WTC11 (cell line): ENCODE data around the gene NOX5.

Experiments
- ATF2 ChIP-seq: sonication (generic); formaldehyde crosslinking; IDR thresholded peaks from 2 replicates; pipeline ENCODE4 v1.8.1; 2022; ENCODE audit warnings: low read depth, missing genetic modification reagents, borderline replicate concordance
- CTCF ChIP-seq: fragments of 200-600 bp; IDR thresholded peaks from 2 replicates; pipeline ENCODE4 v1.8.0; 2022; ENCODE audit warnings: antibody characterized with exemption
- E2F4 ChIP-seq: sonication (generic); formaldehyde crosslinking; IDR thresholded peaks from 2 replicates; pipeline ENCODE4 v1.8.1; 2022; ENCODE audit warnings: low read depth, mild to moderate bottlenecking, moderate library complexity, missing genetic modification reagents, borderline replicate concordance
- ETV6 ChIP-seq: sonication (generic); formaldehyde crosslinking; IDR thresholded peaks from 2 replicates; pipeline ENCODE4 v1.8.1; 2022; ENCODE audit warnings: mild to moderate bottlenecking, missing genetic modification reagents
- GRHL2 ChIP-seq: fragments of 250-450 bp; sonication (Bioruptor Pico); IDR thresholded peaks from 2 replicates; pipeline ENCODE4 v1.8.0; 2022; ENCODE audit warnings: mild to moderate bottlenecking, moderate library complexity; ENCODE audit not compliant: insufficient replicate concordance, severe bottlenecking
- SP1 ChIP-seq: sonication (generic); formaldehyde crosslinking; conservative IDR thresholded peaks from 2 replicates; pipeline ENCODE4 v1.8.1; 2022; ENCODE audit warnings: missing genetic modification reagents
- USF2 ChIP-seq: sonication (generic); formaldehyde crosslinking; IDR thresholded peaks from 2 replicates; pipeline ENCODE4 v1.8.1; 2023; ENCODE audit warnings: mild to moderate bottlenecking, missing genetic modification reagents, moderate library complexity
- ZNF138 ChIP-seq: sonication (generic); formaldehyde crosslinking; conservative IDR thresholded peaks from 2 replicates; pipeline ENCODE4 v1.8.1; 2022; ENCODE audit warnings: mild to moderate bottlenecking, moderate library complexity, missing genetic modification reagents

GRCh38 chr15:69014454-69014853 lies at the start of gene NOX5:
- TF ChIP-seq GRHL2 (CRISPR knock-in tag) (no peak), CTCF (no peak), E2F4 (CRISPR knock-in tag) (no peak), USF2 (CRISPR knock-in tag) (no peak), SP1 (no peak), ZNF138 (CRISPR knock-in tag) (no peak), ATF2 (no peak), ETV6 (CRISPR knock-in tag) (no peak)
